IMR-90 (cell line): ENCODE results near the gene NEURL1. TPM values are rescaled to one million over a fixed set of nuclear protein-coding genes. Genes with fewer than 3 reads are reported as not detected.

Source experiments
- ATAC-seq: fragments of 200-7000 bp; cut with Tn5 transposase; 2 replicates; pipeline ENCODE4 v1.9.1; 2020; ENCODE audit warnings: low read depth, mild to moderate bottlenecking, moderate library complexity
- BruUV-seq: library from RNA; stranded (reverse); fragments of 400-500 nt; replicated peaks from 2 replicates; lab custom pipeline; 2021; lab: Mats Ljungman, UMichigan
- CTCF ChIA-PET: fragments of 300-600 bp; formaldehyde crosslinking; extraction: SDS; loops from one replicate; lab custom pipeline; 2021; ENCODE audit warnings: antibody characterized with exemption; lab: Yijun Ruan, JAX
- POLR2A ChIA-PET: fragments of 300-600 bp; sonication (Branson Sonifier 250); formaldehyde crosslinking; loops from one replicate; lab custom pipeline; 2022; ENCODE audit warnings: antibody characterized with exemption; ENCODE audit not compliant: unreplicated experiment; lab: Charles Lee
- DNase-seq: peaks from one replicate; pipeline ENCODE4 v3.0.0; 2013
- H2AFZ ChIP-seq: replicated peaks from 2 replicates; pipeline ENCODE3; 2013; ENCODE audit warnings: low read length, mild to moderate bottlenecking; ENCODE audit not compliant: poor library complexity
- H2AK5ac ChIP-seq: 2 replicates; pipeline ENCODE4 v1.6.1; 2013; ENCODE audit warnings: low read depth, low read length, inconsistent platforms
- H2AK9ac ChIP-seq: replicated peaks from 2 replicates; pipeline ENCODE3; 2013; ENCODE audit warnings: mild to moderate bottlenecking, low read depth, low read length, moderate library complexity; ENCODE audit not compliant: poor library complexity
- H2BK120ac ChIP-seq: 2 replicates; pipeline ENCODE4 v1.6.1; 2013; ENCODE audit warnings: low read depth, low read length, inconsistent platforms
- H2BK15ac ChIP-seq: 3 replicates; pipeline ENCODE4 v1.6.1; 2013; ENCODE audit warnings: low read depth, low read length, inconsistent platforms
- H2BK20ac ChIP-seq: 2 replicates; pipeline ENCODE4 v1.6.1; 2013; ENCODE audit warnings: low read depth, mild to moderate bottlenecking, inconsistent platforms, low read length, moderate library complexity
- H2BK5ac ChIP-seq: 2 replicates; pipeline ENCODE4 v1.6.1; 2013; ENCODE audit warnings: mild to moderate bottlenecking, low read depth, low read length, inconsistent platforms; ENCODE audit not compliant: poor library complexity, severe bottlenecking
- H3K14ac ChIP-seq: replicated peaks from 2 replicates; pipeline ENCODE4 v1.6.1; 2013; ENCODE audit warnings: low read depth, low read length, inconsistent platforms
- H3K18ac ChIP-seq: 2 replicates; pipeline ENCODE4 v1.6.1; 2013; ENCODE audit warnings: low read depth, low read length, control low read depth
- H3K23ac ChIP-seq: 2 replicates; pipeline ENCODE4 v1.6.1; 2013; ENCODE audit warnings: low read depth, low read length, inconsistent platforms
- H3K27ac ChIP-seq: 2 replicates; pipeline ENCODE4 v1.5.1; 2013; ENCODE audit warnings: mild to moderate bottlenecking, control low read depth, low read length; ENCODE audit not compliant: insufficient read depth
- H3K27me3 ChIP-seq: 2 replicates; pipeline ENCODE4 v1.6.1; 2013; ENCODE audit warnings: low read length; ENCODE audit not compliant: control insufficient read depth, insufficient read depth
- H3K36me3 ChIP-seq: 2 replicates; pipeline ENCODE4 v1.6.1; 2013; ENCODE audit warnings: low read length, mixed read lengths; ENCODE audit not compliant: control insufficient read depth, insufficient read depth
- H3K4ac ChIP-seq: 2 replicates; pipeline ENCODE4 v1.6.1; 2013; ENCODE audit warnings: low read depth, low read length, inconsistent platforms
- H3K4me1 ChIP-seq: 2 replicates; pipeline ENCODE4 v1.6.1; 2013; ENCODE audit warnings: low read length, mixed read lengths; ENCODE audit not compliant: control insufficient read depth, insufficient read depth
- H3K4me2 ChIP-seq: 2 replicates; pipeline ENCODE4 v1.6.1; 2013; ENCODE audit warnings: low read depth, mild to moderate bottlenecking, control low read depth, low read length, moderate library complexity
- H3K4me3 ChIP-seq: 2 replicates; pipeline ENCODE4 v1.5.1; 2013; ENCODE audit warnings: low read depth, mild to moderate bottlenecking, control low read depth, low read length, moderate library complexity; ENCODE audit not compliant: insufficient read depth
- H3K56ac ChIP-seq: 2 replicates; pipeline ENCODE4 v1.6.1; 2013; ENCODE audit warnings: low read length, inconsistent platforms; ENCODE audit not compliant: insufficient read depth; ENCODE audit errors: extremely low read depth
- H3K79me1 ChIP-seq, 2 experiments: 2 replicates each; pipeline ENCODE4 v1.6.1; 2013; ENCODE audit warnings: low read length in 2 of 2, inconsistent platforms in 1 of 2, low read depth in 1 of 2
- H3K9ac ChIP-seq: 2 replicates; pipeline ENCODE4 v1.6.1; 2013; ENCODE audit warnings: low read depth, low read length, control low read depth
- H3K9me1 ChIP-seq: 2 replicates; pipeline ENCODE4 v1.6.1; 2013; ENCODE audit warnings: low read length, inconsistent platforms; ENCODE audit not compliant: insufficient read depth
- H3K9me3 ChIP-seq: 2 replicates; pipeline ENCODE4 v1.6.1; 2013; ENCODE audit warnings: low read length; ENCODE audit not compliant: control insufficient read depth, insufficient read depth
- H4K20me1 ChIP-seq: 2 replicates; pipeline ENCODE4 v1.6.1; 2013; ENCODE audit warnings: low read length, inconsistent platforms; ENCODE audit not compliant: insufficient read depth
- H4K5ac ChIP-seq: 2 replicates; pipeline ENCODE4 v1.6.1; 2013; ENCODE audit warnings: mild to moderate bottlenecking, low read depth, low read length, control low read depth
- H4K8ac ChIP-seq, 2 experiments: 2 replicates each; pipeline ENCODE4 v1.6.1; 2013; ENCODE audit warnings: low read depth in 2 of 2, low read length in 2 of 2, control low read depth in 1 of 2, inconsistent platforms in 1 of 2
- H4K91ac ChIP-seq: 2 replicates; pipeline ENCODE4 v1.6.1; 2013; ENCODE audit warnings: low read depth, low read length, inconsistent platforms; ENCODE audit not compliant: insufficient read depth
- BHLHE40 ChIP-seq: fragments of 150-350 bp; IDR thresholded peaks from 2 replicates; pipeline ENCODE4 v1.6.1; 2016; ENCODE audit warnings: mild to moderate bottlenecking, low read depth, low read length
- CEBPB ChIP-seq: IDR thresholded peaks from 2 replicates; pipeline ENCODE4 v1.6.1; 2012; ENCODE audit warnings: low read depth, low read length, improper control_type of control experiment
- FOS ChIP-seq: fragments of 150-350 bp; IDR thresholded peaks from 2 replicates; pipeline ENCODE4 v1.6.1; 2016; ENCODE audit warnings: low read depth, low read length
- MAFK ChIP-seq: IDR thresholded peaks from 2 replicates; pipeline ENCODE4 v1.6.1; 2012; ENCODE audit warnings: low read depth, low read length, improper control_type of control experiment
- MAZ ChIP-seq: IDR thresholded peaks from 2 replicates; pipeline ENCODE4 v1.6.1; 2012; ENCODE audit warnings: low read depth, mild to moderate bottlenecking, low read length, improper control_type of control experiment, moderate library complexity, borderline replicate concordance
- NFE2L2 ChIP-seq: fragments of 150-350 bp; IDR thresholded peaks from 2 replicates; pipeline ENCODE4 v1.6.1; 2016; ENCODE audit warnings: low read depth, mild to moderate bottlenecking, low read length
- RAD21 ChIP-seq: IDR thresholded peaks from 2 replicates; pipeline ENCODE4 v1.6.1; 2012; ENCODE audit warnings: low read length, improper control_type of control experiment
- RCOR1 ChIP-seq: IDR thresholded peaks from 2 replicates; pipeline ENCODE4 v1.6.1; 2012; ENCODE audit warnings: mild to moderate bottlenecking, low read length, improper control_type of control experiment; ENCODE audit not compliant: insufficient replicate concordance
- WGBS, 2 experiments: methylation state at CpG; one replicate each; pipeline versions ENCODE4 v1.1.5 to v1.1.7; 2013; ENCODE audit warnings: missing lambda C conversion rate in 2 of 2; ENCODE audit not compliant: insufficient read length in 1 of 2; ENCODE audit errors: extremely low coverage in 2 of 2; 5-methylcytosine and 5-hydroxymethylcytosine counted together
- dilution Hi-C: fragments of 300-500 bp; cut with HindIII; formaldehyde crosslinking; loops from one replicate; pipeline ENCODE4 v1.14.3; 2018; ENCODE audit warnings: low sequenced_read_pairs; ENCODE audit not compliant: unreplicated experiment
- in situ Hi-C: fragments of 300-500 bp; cut with MboI; formaldehyde crosslinking; loops from 3 replicates; pipeline ENCODE4 v1.14.3; 2019; ENCODE audit warnings: low sequenced_read_pairs, inconsistent platforms, mixed read lengths
- intact Hi-C: fragments of 100-400 bp; cut with micrococcal nuclease; formaldehyde crosslinking; loops from 2 replicates; pipeline ENCODE4 v1.10.0; 2022
- polyA plus RNA-seq, 3 experiments: library from polyadenylated mRNA; depleted of rRNA; stranded (reverse); fragments of >200 nt; gene quantifications; 2 replicates each; pipeline ENCODE4 v1.2.3, GENCODE V29; 2012; ENCODE audit warnings: low replicate concordance in 1 of 3
- total RNA-seq: library from RNA; depleted of rRNA; stranded (reverse); fragments of >200 nt; gene quantifications from 2 replicates; pipeline ENCODE4 v1.2.3, GENCODE V29; 2012
- TF ChIP-seq, protein P1 (sequence below): fragments of 150-350 bp; IDR thresholded peaks from 2 replicates; pipeline ENCODE4 v1.6.1; 2016; ENCODE audit warnings: low read depth, mild to moderate bottlenecking, low read length, moderate library complexity, borderline replicate concordance
- TF ChIP-seq, protein P2 (sequence below): conservative IDR thresholded peaks from 2 replicates; pipeline ENCODE4 v1.5.1; 2012; ENCODE audit warnings: mild to moderate bottlenecking, low read depth, low read length, improper control_type of control experiment
- TF ChIP-seq, protein P3 (sequence below): fragments of 150-350 bp; IDR thresholded peaks from 2 replicates; pipeline ENCODE4 v1.6.1; 2017; ENCODE audit warnings: mild to moderate bottlenecking, antibody characterized with exemption, low read length, low read depth

Gene NEURL1
- total and polyA plus RNA-seq, 2 of the 4 experiments (the other 2 are of a cell fraction), result 0.36 to 0.82 TPM

DNA sequence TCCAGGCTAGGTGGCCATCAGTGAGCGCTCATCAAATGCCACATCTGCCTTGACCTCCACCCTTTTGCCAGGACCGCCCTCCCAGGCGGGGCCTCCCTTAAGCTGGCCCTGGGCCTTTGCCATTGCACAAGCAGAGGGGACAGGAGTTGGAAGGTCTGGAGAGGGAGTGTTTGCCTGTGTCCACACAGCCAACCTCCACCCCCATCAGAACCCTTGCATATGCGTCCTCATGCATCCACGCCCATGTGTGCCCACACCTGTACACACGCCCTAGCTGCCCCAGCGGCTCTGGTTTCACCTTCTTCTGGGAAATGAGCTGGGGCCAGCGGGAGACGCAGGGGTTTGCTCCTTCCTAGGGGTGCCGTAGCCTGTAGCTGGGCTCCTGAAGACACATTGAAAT lies 64.0 kb downstream of the NEURL1 start:
- Histone ChIP-seq H3K4me1 (peaks cover 7% of the 10 kb centered on the region), H4K20me1 (peaks cover 5% of the 10 kb centered on the region), H3K14ac (no peak overlapping the region), H3K18ac (no peak overlapping the region), H3K56ac (no peak overlapping the region), H3K4me3 (no peak overlapping the region), H3K9me3 (peaks cover 3% of the 10 kb centered on the region), H3K9me1 (peaks cover 17% of the 10 kb centered on the region), H4K5ac (no peak overlapping the region), H3K27ac (no peak overlapping the region), H3K79me1 (no peaks in the 10 kb centered on the region), H4K8ac (no peak overlapping the region), H2AK5ac (no peak overlapping the region), H4K91ac (no peak overlapping the region), H3K9ac (no peak overlapping the region), H2BK120ac (no peak overlapping the region), H3K4ac (no peak overlapping the region), H3K4me2 (no peak overlapping the region), H3K23ac (no peak overlapping the region), H3K36me3 (no peaks in the 10 kb centered on the region), H3K27me3 (peaks cover 59% of the 10 kb centered on the region), H2AFZ (no peak overlapping the region), H2BK15ac (no peak overlapping the region), H2BK20ac (no peak overlapping the region), H2AK9ac (no peak overlapping the region), H2BK5ac (no peak overlapping the region)
- ChIA-PET CTCF (no interaction called here), POLR2A (no interaction called here)
- TF ChIP-seq BHLHE40 (no peak), RAD21 (no peak), RCOR1 (no peak), MAZ (no peak), MAFK (no peak), CEBPB (no peak), FOS (no peak), NFE2L2 (no peak)
- TF ChIP-seq, protein P1, sequence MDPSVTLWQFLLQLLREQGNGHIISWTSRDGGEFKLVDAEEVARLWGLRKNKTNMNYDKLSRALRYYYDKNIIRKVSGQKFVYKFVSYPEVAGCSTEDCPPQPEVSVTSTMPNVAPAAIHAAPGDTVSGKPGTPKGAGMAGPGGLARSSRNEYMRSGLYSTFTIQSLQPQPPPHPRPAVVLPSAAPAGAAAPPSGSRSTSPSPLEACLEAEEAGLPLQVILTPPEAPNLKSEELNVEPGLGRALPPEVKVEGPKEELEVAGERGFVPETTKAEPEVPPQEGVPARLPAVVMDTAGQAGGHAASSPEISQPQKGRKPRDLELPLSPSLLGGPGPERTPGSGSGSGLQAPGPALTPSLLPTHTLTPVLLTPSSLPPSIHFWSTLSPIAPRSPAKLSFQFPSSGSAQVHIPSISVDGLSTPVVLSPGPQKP, result no peak
- TF ChIP-seq, protein P2, sequence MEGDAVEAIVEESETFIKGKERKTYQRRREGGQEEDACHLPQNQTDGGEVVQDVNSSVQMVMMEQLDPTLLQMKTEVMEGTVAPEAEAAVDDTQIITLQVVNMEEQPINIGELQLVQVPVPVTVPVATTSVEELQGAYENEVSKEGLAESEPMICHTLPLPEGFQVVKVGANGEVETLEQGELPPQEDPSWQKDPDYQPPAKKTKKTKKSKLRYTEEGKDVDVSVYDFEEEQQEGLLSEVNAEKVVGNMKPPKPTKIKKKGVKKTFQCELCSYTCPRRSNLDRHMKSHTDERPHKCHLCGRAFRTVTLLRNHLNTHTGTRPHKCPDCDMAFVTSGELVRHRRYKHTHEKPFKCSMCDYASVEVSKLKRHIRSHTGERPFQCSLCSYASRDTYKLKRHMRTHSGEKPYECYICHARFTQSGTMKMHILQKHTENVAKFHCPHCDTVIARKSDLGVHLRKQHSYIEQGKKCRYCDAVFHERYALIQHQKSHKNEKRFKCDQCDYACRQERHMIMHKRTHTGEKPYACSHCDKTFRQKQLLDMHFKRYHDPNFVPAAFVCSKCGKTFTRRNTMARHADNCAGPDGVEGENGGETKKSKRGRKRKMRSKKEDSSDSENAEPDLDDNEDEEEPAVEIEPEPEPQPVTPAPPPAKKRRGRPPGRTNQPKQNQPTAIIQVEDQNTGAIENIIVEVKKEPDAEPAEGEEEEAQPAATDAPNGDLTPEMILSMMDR, result no peak
- TF ChIP-seq, protein P3, sequence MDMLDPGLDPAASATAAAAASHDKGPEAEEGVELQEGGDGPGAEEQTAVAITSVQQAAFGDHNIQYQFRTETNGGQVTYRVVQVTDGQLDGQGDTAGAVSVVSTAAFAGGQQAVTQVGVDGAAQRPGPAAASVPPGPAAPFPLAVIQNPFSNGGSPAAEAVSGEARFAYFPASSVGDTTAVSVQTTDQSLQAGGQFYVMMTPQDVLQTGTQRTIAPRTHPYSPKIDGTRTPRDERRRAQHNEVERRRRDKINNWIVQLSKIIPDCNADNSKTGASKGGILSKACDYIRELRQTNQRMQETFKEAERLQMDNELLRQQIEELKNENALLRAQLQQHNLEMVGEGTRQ, result no peak
- no CpG with 5 or more reads among the region's 10 CpGs for WGBS, 2 experiments
- DNase-seq (no peak), ATAC-seq (no peak)
- BruUV-seq, result no TSS peak
- dilution Hi-C loops, result no loop called here
- in situ Hi-C loops, result no loop called here
- intact Hi-C loops, result no loop called here
